Right renal cortex interstitium (tissue), 3 donors: ENCODE results near the gene ZFP90. TPM values are rescaled to one million over a fixed set of nuclear protein-coding genes. Genes with fewer than 3 reads are reported as not detected.

Experiments
- DNase-seq, 3 donors: peaks; one replicate each; pipeline ENCODE4 v3.0.0-alpha.2; 2013; ENCODE audit warnings: low read depth in 3 of 3, low spot score in 2 of 3
- polyA plus RNA-seq, 3 donors: library from polyadenylated mRNA; unstranded; fragments of 120-200 nt; gene quantifications; one replicate each; pipeline ENCODE4 v1.2.1, GENCODE V29; 2013; ENCODE audit not compliant: insufficient read length in 3 of 3

ZFP90 gene
- polyA plus RNA-seq, 3 donors = 38.7 to 41.4 (median 41.3) TPM

- DNase-seq = no peak
Observed at GRCh38 chr16:68575082-68575481, 36.0 kb downstream of the ZFP90 start.

GRCh38 chr16:68577352-68577853 is 38.3 kb downstream of the ZFP90 start:
- DNase-seq = no peak

GRCh38 chr16:68590201-68590994 is 51.3 kb downstream of the ZFP90 start:
- DNase-seq = peak; percentile 18 to 52 (median 41)

- no peak for DNase-seq
Observed at GRCh38 chr16:68592466-68593337, 53.6 kb downstream of the ZFP90 start.

GRCh38 chr16:68596266-68596665 is 57.2 kb downstream of the ZFP90 start:
- no peak for DNase-seq

GRCh38 chr16:68599586-68599985 is 60.5 kb downstream of the ZFP90 start:
- no peak for DNase-seq

GRCh38 chr16:68605746-68606145 is 66.7 kb downstream of the ZFP90 start:
- no peak for DNase-seq

- no peak for DNase-seq
Observed at GRCh38 chr16:68607443-68607842, 68.4 kb downstream of the ZFP90 start.

- no peak for DNase-seq
Observed at GRCh38 chr16:68608330-68608729, 69.2 kb downstream of the ZFP90 start.

GRCh38 chr16:68612996-68613395 is 73.9 kb downstream of the ZFP90 start:
- DNase-seq = no peak

GRCh38 chr16:68617734-68618133 is 78.6 kb downstream of the ZFP90 start:
- DNase-seq = no peak

Other genes starting within 250 kb of the ZFP90 start
- gene SLC7A6OS, start 228.3 kb upstream of the ZFP90 start, polyA plus RNA-seq = 10 to 100 TPM; 21.1 to 23.9 (median 21.4) TPM
- 10 to 100 TPM; 36.3 to 51.6 (median 46.2) TPM for gene PRMT7, start 228.3 kb upstream of the ZFP90 start, polyA plus RNA-seq
- 1 to 10 TPM in 1 of 3 donors, under 1 TPM in 2; 0.67 to 1.1 (median 0.97) TPM for gene SMPD3, start 90.8 kb upstream of the ZFP90 start, polyA plus RNA-seq
- gene CDH3, start 106.0 kb downstream of the ZFP90 start, polyA plus RNA-seq = 10 to 100 TPM; 57.7 to 62.1 (median 59.5) TPM
- gene CDH1, start 198.0 kb downstream of the ZFP90 start, polyA plus RNA-seq = 100 to 1,000 TPM in 2 of 3 donors, 10 to 100 TPM in 1; 90.0 to 112 (median 105) TPM